Measurements from ENCODE around the gene KCNJ10.
A peak's percentile ranks its signal among the peaks of the same experiment; 100 is the strongest.

- TF ChIP-seq, protein P1, sequence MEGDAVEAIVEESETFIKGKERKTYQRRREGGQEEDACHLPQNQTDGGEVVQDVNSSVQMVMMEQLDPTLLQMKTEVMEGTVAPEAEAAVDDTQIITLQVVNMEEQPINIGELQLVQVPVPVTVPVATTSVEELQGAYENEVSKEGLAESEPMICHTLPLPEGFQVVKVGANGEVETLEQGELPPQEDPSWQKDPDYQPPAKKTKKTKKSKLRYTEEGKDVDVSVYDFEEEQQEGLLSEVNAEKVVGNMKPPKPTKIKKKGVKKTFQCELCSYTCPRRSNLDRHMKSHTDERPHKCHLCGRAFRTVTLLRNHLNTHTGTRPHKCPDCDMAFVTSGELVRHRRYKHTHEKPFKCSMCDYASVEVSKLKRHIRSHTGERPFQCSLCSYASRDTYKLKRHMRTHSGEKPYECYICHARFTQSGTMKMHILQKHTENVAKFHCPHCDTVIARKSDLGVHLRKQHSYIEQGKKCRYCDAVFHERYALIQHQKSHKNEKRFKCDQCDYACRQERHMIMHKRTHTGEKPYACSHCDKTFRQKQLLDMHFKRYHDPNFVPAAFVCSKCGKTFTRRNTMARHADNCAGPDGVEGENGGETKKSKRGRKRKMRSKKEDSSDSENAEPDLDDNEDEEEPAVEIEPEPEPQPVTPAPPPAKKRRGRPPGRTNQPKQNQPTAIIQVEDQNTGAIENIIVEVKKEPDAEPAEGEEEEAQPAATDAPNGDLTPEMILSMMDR (IDR thresholded peaks at IDR 0.05) = no peak
- TF ChIP-seq POLR2A (IDR thresholded peaks at IDR 0.05) = peak; percentile 24
These were observed 543 bp upstream of the KCNJ10 start for GRCh38 chr1:160070243-160071163.
